GM21367 (cell line): ENCODE measurements around the gene TMEM121B.
A peak's percentile ranks its signal among the peaks of the same experiment; 100 is the strongest.

Experiments
- ATAC-seq: cut with Tn5 transposase; IDR thresholded peaks from one replicate; pipeline ENCODE4 v1.9.1; 2021; ENCODE audit not compliant: unreplicated experiment

The TMEM121B gene

GRCh38 chr22:17095538-17095937, 25.6 kb downstream of the TMEM121B start:
- ATAC-seq = no peak

DNA sequence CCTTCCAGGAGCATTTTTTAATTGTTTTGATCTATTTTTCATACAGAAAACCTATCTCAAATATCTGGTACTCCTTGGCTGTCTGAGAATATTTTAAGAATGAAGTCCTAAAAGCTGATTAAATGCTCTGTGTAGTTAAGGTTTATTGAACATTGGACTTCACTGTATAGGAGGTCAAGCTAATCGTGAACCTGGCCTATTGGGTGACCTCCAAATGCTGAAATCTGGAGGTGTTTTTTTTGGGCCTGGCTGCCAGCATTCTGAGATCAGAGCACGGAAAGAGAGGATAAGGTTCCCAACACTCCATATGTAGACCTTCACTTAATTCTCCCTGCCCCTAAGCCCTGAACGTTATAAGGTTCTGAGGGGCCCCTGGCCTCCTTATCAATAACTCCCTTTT, 28.1 kb downstream of the TMEM121B start:
- no peak for ATAC-seq

DNA sequence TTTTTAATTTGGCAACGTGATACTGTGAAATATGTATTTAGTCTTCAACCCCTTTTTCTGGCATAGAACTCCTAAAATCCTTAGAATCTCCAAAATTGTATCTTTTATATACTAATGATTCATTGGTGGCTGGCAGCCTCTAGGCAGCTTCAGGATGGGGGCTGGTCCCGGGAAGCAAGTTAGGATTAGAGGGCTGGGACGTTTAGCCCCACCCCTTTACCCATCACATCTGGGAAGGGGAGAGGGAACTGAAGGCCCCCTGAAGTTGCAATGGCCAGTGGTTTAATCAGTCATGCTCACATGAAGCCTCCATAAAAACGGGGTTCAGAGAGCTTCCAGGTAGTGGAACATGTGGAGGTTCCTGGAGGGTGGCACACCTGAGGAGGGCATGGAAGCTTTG, 29.3 kb downstream of the TMEM121B start:
- no peak for ATAC-seq

DNA sequence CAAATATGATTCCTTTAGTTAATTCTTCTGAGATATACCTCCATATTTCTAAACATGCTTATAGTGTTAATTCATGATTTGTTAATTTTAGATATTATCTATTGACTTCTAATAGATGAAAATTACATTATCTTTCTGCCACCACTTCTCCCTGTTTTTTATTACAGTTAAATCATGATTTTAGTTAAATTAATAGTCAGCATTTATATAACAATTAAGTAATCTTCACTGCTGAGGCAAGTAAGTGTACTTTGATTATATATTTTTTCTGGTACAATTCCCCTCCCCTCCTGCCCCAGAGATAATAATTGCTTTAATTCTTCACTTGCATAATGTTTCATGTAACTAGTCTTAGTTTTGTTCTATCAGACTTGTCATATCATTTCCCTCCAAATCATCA, 30.6 kb downstream of the TMEM121B start:
- ATAC-seq = no peak

GRCh38 chr22:17087498-17088131, 33.5 kb downstream of the TMEM121B start:
- ATAC-seq = no peak

GRCh38 chr22:17086788-17087497, 34.2 kb downstream of the TMEM121B start:
- ATAC-seq = no peak

DNA sequence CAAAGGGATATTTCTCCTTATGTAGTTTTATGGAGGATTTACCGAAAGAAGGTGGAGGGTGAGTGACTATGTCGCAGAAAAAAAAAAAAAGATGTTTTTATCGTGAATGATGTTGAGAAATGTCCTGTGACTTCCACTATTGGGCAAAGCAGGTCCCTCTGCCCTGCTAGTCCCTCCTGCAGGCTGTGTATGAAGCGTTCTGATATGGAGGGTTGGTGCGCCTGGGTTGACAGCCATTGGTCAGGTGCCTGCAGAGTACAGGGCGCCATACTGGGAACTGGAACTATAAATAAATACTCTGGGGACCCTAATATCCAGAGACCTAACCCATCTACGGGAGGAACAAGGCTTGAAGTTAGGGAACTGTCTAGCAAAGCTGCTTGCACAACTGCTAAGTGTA, 34.9 kb downstream of the TMEM121B start:
- ATAC-seq = no peak

DNA sequence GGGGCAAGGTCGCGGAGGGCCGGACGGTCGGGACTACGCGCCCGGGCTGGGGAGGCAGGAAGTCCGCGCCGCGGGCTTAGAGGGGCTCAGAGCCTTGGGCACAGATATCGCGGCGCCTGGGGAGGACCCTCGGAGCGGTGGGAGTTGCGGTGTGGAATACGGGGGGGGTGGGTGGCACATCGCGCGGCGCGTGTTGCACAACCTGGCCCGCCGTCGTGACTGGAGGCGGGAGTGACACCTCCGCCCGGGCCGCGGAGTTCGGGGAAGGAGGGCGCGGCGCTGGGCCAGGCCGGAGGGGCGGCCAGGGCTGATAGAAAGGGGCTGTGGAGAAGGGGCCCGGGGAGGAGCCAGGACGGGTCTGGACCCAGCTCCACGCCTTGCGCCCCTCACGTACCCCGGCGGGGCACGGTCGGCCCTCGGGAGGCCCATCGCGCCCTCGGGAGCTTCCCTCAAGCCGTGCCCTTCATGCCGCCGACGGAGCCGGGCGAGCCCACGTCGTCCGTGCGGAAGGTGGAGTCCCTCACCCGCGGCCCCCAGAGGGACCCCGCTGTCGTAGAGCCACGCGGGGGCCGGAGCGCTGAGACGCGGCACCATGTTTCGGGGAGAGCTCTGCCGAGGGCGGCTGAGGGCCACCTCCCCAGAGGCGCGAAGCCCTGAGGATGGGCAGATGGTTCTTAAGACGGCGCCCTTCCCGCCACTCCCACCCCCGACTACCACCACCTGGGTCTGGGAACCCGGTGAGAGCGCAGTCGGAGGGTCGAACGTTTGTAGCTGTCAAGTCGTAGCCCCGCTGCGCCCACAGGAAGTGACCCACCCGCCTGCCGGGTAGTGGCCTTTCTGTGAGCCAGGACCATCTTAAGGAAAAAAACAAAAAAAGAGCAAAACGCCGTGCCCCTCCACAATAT, 35.6 kb downstream of the TMEM121B start:
- no peak for ATAC-seq

GRCh38 chr22:17084554-17085276, 36.4 kb downstream of the TMEM121B start, which contains the start of gene IL17RA:
Gene IL17RA, plus strand, starts transcription at chr22:17085000. Its CDS starts 92 bp downstream, at chr22:17085092.
- peak; percentile 91 for ATAC-seq

GRCh38 chr22:17083811-17084441, 37.2 kb downstream of the TMEM121B start:
- no peak for ATAC-seq

DNA sequence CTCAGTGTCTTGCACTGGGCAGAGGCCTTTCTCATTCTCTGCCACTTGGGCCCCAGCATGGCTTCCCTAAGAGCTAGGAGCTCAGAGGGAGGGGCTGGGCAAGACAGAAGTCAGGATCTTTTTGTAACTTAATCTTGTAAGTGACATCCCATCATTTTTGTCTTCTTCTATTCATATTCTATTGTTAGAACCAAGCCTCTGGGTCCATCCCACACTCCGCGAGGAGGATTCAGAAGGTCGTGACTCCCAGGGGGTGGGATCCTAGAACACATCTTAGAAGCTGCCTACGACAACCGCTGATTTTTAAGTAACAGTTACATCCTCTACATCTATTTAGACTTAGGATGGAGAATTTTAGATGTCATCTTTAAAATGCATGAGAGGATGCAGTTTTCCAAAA, 37.9 kb downstream of the TMEM121B start:
- ATAC-seq = no peak

DNA sequence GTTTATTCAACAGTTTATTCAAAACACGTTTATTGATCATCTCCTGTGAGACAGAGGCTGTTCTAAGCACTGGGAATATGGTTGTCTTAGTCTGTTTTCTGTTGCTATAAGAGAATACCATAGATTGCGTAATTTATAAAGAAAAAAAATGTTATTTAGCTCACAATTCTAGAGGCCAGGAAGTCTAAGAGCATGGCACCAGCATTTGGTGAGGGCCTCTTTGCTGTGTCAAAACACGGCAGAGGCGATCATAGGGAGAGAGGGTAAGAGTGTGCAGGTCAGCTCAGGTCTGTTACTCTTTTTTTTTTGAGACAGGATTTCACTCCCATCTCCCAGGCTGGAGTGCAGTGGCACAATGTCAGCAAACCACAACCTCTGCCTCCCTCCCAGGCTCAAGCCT, 41.6 kb downstream of the TMEM121B start:
- no peak for ATAC-seq

GRCh38 chr22:17077255-17077654, 43.9 kb downstream of the TMEM121B start:
- ATAC-seq = no peak

GRCh38 chr22:17074648-17075002, 46.5 kb downstream of the TMEM121B start:
- no peak for ATAC-seq

GRCh38 chr22:17072877-17073276, 48.3 kb downstream of the TMEM121B start:
- ATAC-seq = no peak
